ENCODE measurements around the gene LOXL3.

LOXL3 gene

GRCh38 chr2:74482801-74483674 is 70.7 kb downstream of the LOXL3 start, which contains the start of the genes CCDC142 and TTC31:
TSS of gene CCDC142 (minus strand) at chr2:74482998. CDS start at chr2:74482837, 161 bp downstream.
TSS of gene TTC31 (plus strand) at chr2:74483081. CDS start at chr2:74483096, 15 bp downstream.
- DNase-seq, result peak; percentile 96

Data from NCI-H1694 (cell line).